Gastroesophageal sphincter (tissue), 3 donors: Measurements from ENCODE around the gene OGG1.

Experiments used
- CTCF ChIP-seq, 4 experiments: fragments of 200-600 bp in 2 of 4; fragments of 450-650 bp in 2 of 4; sonication (generic) in 1 of 4; IDR thresholded peaks; one replicate each; pipeline ENCODE4 v1.5.1; 2017 to 2019; ENCODE audit warnings: antibody characterized with exemption in 4 of 4, mild to moderate bottlenecking in 2 of 4, moderate library complexity in 2 of 4
- EP300 ChIP-seq: sonication (generic); formaldehyde crosslinking; IDR thresholded peaks from one replicate; pipeline ENCODE4 v1.6.1; 2017; ENCODE audit warnings: antibody characterized with exemption, mild to moderate bottlenecking
- POLR2A ChIP-seq, 2 donors: fragments of 450-650 bp; IDR thresholded peaks; one replicate each; pipeline ENCODE4 v1.6.1; 2017; ENCODE audit warnings: antibody characterized with exemption in 2 of 2, mild to moderate bottlenecking in 2 of 2, moderate library complexity in 1 of 2
- POLR2AphosphoS5 ChIP-seq: sonication (generic); formaldehyde crosslinking; IDR thresholded peaks from one replicate; pipeline ENCODE4 v1.6.1; 2017; ENCODE audit warnings: antibody characterized with exemption

GRCh38 chr3:9769012-9769411 lies 19.3 kb downstream of the OGG1 start:
- TF ChIP-seq POLR2A (IDR thresholded peaks at IDR 0.05) (no peak), CTCF (IDR thresholded peaks at IDR 0.05) (no peak), POLR2AphosphoS5 (no peak), EP300 (no peak)
